GM12878 (cell line): ENCODE data around the gene PEAR1. TPM values are rescaled to one million over a fixed set of nuclear protein-coding genes. Genes with fewer than 3 reads are reported as not detected.

ENCODE experiments used
- BHLHE40 ChIP-seq, 2 experiments: fragments of 450-650 bp in 1 of 2; IDR thresholded peaks; 2 replicates each; pipeline ENCODE4 v1.6.1; 2011 to 2017; ENCODE audit warnings: low read depth in 2 of 2, borderline replicate concordance in 1 of 2, improper control_type of control experiment in 1 of 2, low read length in 1 of 2, mild to moderate bottlenecking in 1 of 2
- EZH2 ChIP-seq: IDR thresholded peaks from 2 replicates; pipeline ENCODE4 v1.6.1; 2012; ENCODE audit warnings: low read depth, mild to moderate bottlenecking, control low read depth, inconsistent platforms, low read length, borderline replicate concordance; ENCODE audit not compliant: control insufficient read depth
- NR2C2 ChIP-seq: IDR thresholded peaks from 2 replicates; pipeline ENCODE4 v1.6.1; 2011; ENCODE audit warnings: borderline replicate concordance, low read depth; ENCODE audit not compliant: control insufficient read depth, insufficient read length
- NRF1 ChIP-seq: conservative IDR thresholded peaks from 2 replicates; pipeline ENCODE4 v1.6.1; 2011; ENCODE audit warnings: mild to moderate bottlenecking, low read depth, low read length, improper control_type of control experiment
- STAT1 ChIP-seq: fragments of 450-650 bp; conservative IDR thresholded peaks from 2 replicates; pipeline ENCODE4 v1.6.1; 2014; ENCODE audit warnings: antibody characterized with exemption, mild to moderate bottlenecking
- polyA plus RNA-seq, 11 experiments: library from polyadenylated mRNA; depleted of rRNA in 4 of 11; unstranded in 6 of 11; stranded (reverse) in 5 of 11; fragments of >200 nt; fragmentation: Nextera tagmentation in 4 of 11; fragmentation: Illumina TruSeq in 1 of 11; extraction: Ambion mirVana in 4 of 11; extraction: Trizol in 1 of 11; gene quantifications; 1 replicate in 1 of 11; 2 replicates in 10 of 11; pipeline versions ENCODE4 v1.2.1 to v1.2.3, GENCODE V29; 2011 to 2016; ENCODE audit warnings: inconsistent platforms in 2 of 11, missing spikeins in 2 of 11, low read depth in 1 of 11
- total RNA-seq, 4 experiments: library from RNA; depleted of rRNA in 3 of 4; stranded (reverse); fragments of >200 nt in 3 of 4; fragmentation: Illumina TruSeq in 1 of 4; extraction: Trizol in 1 of 4; gene quantifications; 2 replicates each; pipeline versions ENCODE4 v1.2.1 to v1.2.3, GENCODE V29; 2013 to 2021
- TF ChIP-seq, protein P1 (sequence below): fragments of 450-650 bp; IDR thresholded peaks from 2 replicates; pipeline ENCODE4 v1.6.1; 2017; ENCODE audit warnings: antibody characterized with exemption, mild to moderate bottlenecking, moderate library complexity
- TF ChIP-seq, protein P2 (sequence below): fragments of 450-650 bp; IDR thresholded peaks from 2 replicates; pipeline ENCODE4 v1.6.1; 2018; ENCODE audit warnings: mild to moderate bottlenecking, low read depth, moderate library complexity; ENCODE audit not compliant: partially characterized antibody

The PEAR1 gene
- total and polyA plus RNA-seq, 10 of the 15 experiments (the other 5 are each of a cell fraction or from before 2014, with no cell fraction given), result not detected

DNA sequence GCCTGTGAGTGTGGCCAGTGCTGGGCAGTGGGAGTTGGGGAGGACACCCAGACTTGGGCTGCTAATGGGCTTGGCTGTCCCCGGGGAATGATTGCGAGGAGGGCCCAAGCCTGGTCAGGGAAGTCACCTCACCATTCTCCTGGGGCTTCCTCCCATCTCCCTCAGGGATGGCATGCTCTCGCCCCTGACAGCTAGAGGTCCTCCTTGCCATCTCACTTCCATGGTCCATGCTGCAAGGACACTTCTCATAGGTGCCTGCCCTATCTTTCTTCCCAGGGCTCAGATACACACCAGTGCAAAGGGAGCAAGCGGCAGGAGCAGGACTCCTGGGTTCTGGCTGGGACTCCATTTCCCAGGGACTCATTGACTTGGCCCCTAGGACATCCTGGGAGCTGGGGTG, 28.7 kb upstream of the PEAR1 start (continued):
- TF ChIP-seq, protein P1, sequence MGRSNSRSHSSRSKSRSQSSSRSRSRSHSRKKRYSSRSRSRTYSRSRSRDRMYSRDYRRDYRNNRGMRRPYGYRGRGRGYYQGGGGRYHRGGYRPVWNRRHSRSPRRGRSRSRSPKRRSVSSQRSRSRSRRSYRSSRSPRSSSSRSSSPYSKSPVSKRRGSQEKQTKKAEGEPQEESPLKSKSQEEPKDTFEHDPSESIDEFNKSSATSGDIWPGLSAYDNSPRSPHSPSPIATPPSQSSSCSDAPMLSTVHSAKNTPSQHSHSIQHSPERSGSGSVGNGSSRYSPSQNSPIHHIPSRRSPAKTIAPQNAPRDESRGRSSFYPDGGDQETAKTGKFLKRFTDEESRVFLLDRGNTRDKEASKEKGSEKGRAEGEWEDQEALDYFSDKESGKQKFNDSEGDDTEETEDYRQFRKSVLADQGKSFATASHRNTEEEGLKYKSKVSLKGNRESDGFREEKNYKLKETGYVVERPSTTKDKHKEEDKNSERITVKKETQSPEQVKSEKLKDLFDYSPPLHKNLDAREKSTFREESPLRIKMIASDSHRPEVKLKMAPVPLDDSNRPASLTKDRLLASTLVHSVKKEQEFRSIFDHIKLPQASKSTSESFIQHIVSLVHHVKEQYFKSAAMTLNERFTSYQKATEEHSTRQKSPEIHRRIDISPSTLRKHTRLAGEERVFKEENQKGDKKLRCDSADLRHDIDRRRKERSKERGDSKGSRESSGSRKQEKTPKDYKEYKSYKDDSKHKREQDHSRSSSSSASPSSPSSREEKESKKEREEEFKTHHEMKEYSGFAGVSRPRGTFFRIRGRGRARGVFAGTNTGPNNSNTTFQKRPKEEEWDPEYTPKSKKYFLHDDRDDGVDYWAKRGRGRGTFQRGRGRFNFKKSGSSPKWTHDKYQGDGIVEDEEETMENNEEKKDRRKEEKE, result no peak
- TF ChIP-seq, protein P2, sequence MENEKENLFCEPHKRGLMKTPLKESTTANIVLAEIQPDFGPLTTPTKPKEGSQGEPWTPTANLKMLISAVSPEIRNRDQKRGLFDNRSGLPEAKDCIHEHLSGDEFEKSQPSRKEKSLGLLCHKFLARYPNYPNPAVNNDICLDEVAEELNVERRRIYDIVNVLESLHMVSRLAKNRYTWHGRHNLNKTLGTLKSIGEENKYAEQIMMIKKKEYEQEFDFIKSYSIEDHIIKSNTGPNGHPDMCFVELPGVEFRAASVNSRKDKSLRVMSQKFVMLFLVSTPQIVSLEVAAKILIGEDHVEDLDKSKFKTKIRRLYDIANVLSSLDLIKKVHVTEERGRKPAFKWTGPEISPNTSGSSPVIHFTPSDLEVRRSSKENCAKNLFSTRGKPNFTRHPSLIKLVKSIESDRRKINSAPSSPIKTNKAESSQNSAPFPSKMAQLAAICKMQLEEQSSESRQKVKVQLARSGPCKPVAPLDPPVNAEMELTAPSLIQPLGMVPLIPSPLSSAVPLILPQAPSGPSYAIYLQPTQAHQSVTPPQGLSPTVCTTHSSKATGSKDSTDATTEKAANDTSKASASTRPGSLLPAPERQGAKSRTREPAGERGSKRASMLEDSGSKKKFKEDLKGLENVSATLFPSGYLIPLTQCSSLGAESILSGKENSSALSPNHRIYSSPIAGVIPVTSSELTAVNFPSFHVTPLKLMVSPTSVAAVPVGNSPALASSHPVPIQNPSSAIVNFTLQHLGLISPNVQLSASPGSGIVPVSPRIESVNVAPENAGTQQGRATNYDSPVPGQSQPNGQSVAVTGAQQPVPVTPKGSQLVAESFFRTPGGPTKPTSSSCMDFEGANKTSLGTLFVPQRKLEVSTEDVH, result no peak
- TF ChIP-seq BHLHE40 (IDR thresholded peaks at IDR 0.05; ENCODE audit: borderline replicate concordance in 1 of 2, low read depth in 2 of 2, low read length in 1 of 2) (no peak), NR2C2 (no peak), STAT1 (no peak), NRF1 (no peak), EZH2 (no peak)
